H54 (cell line): ENCODE results near the gene ANKRD44.

Experiments used
- DNase-seq: peaks from one replicate; pipeline ENCODE4 v3.0.0; 2011; ENCODE audit warnings: low spot score, mixed read lengths; ENCODE audit not compliant: insufficient read length
- FAIRE-seq: peaks from 3 replicates; lab custom pipeline; 2011; peaks lifted over from hg19 to GRCh38; lab: Jason Lieb, UNC
- POLR2A ChIP-seq: IDR thresholded peaks from 2 replicates; pipeline ENCODE4 v1.6.1; 2011; ENCODE audit warnings: low read depth, mild to moderate bottlenecking, low read length

Gene ANKRD44

GRCh38 chr2:197215748-197216360, 94.7 kb downstream of the ANKRD44 start:
- no peak for DNase-seq

GRCh38 chr2:197212344-197213262, 98.0 kb downstream of the ANKRD44 start:
- no peak for TF ChIP-seq POLR2A
- FAIRE-seq (no peak), DNase-seq (no peak)

More at GRCh38 chr2:197215748-197216360, 94.7 kb downstream of the ANKRD44 start:
- peak; percentile 81 for FAIRE-seq
- no peak for TF ChIP-seq POLR2A

- DNase-seq: no peak
- FAIRE-seq: no peak
- TF ChIP-seq POLR2A: no peak
These were observed 98.7 kb downstream of the ANKRD44 start for GRCh38 chr2:197211881-197212342.

- no peak for DNase-seq
- FAIRE-seq: no peak
- no peak for TF ChIP-seq POLR2A
These were observed 100.2 kb downstream of the ANKRD44 start for GRCh38 chr2:197210430-197210829.

- DNase-seq (no peak), FAIRE-seq (no peak)
- TF ChIP-seq POLR2A: no peak
These were observed 100.7 kb downstream of the ANKRD44 start for GRCh38 chr2:197209742-197210408.

GRCh38 chr2:197209246-197209645, 101.3 kb downstream of the ANKRD44 start:
- TF ChIP-seq POLR2A: no peak
- no peak for FAIRE-seq

GRCh38 chr2:197208841-197209240, 101.7 kb downstream of the ANKRD44 start:
- TF ChIP-seq POLR2A: no peak
- no peak for DNase-seq
- no peak for FAIRE-seq

More at GRCh38 chr2:197209246-197209645, 101.3 kb downstream of the ANKRD44 start:
- no peak for DNase-seq

GRCh38 chr2:197208024-197208423, 102.6 kb downstream of the ANKRD44 start:
- FAIRE-seq (no peak), DNase-seq (no peak)
- TF ChIP-seq POLR2A: no peak

GRCh38 chr2:197207598-197207997, 103.0 kb downstream of the ANKRD44 start:
- DNase-seq (no peak), FAIRE-seq (no peak)
- no peak for TF ChIP-seq POLR2A

- no peak for DNase-seq
- TF ChIP-seq POLR2A: no peak
- FAIRE-seq: no peak
These were observed 103.5 kb downstream of the ANKRD44 start for GRCh38 chr2:197207106-197207505.

- DNase-seq: no peak
- TF ChIP-seq POLR2A: no peak
- FAIRE-seq: no peak
These were observed 104.9 kb downstream of the ANKRD44 start for GRCh38 chr2:197205585-197206215.

- no peak for TF ChIP-seq POLR2A
- no peak for FAIRE-seq
- DNase-seq: no peak
These were observed 105.9 kb downstream of the ANKRD44 start for GRCh38 chr2:197204519-197205250.

- TF ChIP-seq POLR2A: no peak
- FAIRE-seq (no peak), DNase-seq (no peak)
These were observed 108.7 kb downstream of the ANKRD44 start for GRCh38 chr2:197201874-197202273.
